Activated B cell treated with CpG ODN at 0.5 μM for 24 hours (primary cell): Measurements from ENCODE around the gene LRWD1. TPM values are rescaled to one million over a fixed set of nuclear protein-coding genes. Genes with fewer than 3 reads are reported as not detected.
A peak's percentile ranks its signal among the peaks of the same experiment; 100 is the strongest.

Experiments
- ATAC-seq: fragments of 200-7000 bp; cut with Tn5 transposase; one replicate; pipeline ENCODE4 v1.10.0; 2021; ENCODE audit warnings: low read depth, mild to moderate bottlenecking, moderate library complexity
- CTCF ChIA-PET: fragments of 350-600 bp; sonication (Branson Sonifier 250); formaldehyde crosslinking; loops from one replicate; lab custom pipeline; 2021; ENCODE audit warnings: antibody characterized with exemption; lab: Charles Lee
- POLR2A ChIA-PET: fragments of 350-600 bp; sonication (Branson Sonifier 250); formaldehyde crosslinking; loops from one replicate; lab custom pipeline; 2021; ENCODE audit warnings: antibody characterized with exemption; lab: Charles Lee
- DNase-seq: peaks from one replicate; pipeline ENCODE4 v3.0.0; 2022
- H3K27ac Mint-ChIP-seq: one replicate; pipeline ENCODE4 v1.8.0; 2020; ENCODE audit warnings: mixed read lengths
- H3K27me3 Mint-ChIP-seq: one replicate; pipeline ENCODE4 v1.8.0; 2021; ENCODE audit warnings: mixed read lengths
- H3K36me3 Mint-ChIP-seq: one replicate; pipeline ENCODE4 v1.8.0; 2021; ENCODE audit warnings: low read depth, mixed read lengths
- H3K4me1 Mint-ChIP-seq: one replicate; pipeline ENCODE4 v1.8.0; 2021; ENCODE audit warnings: mixed read lengths
- H3K4me3 Mint-ChIP-seq: one replicate; pipeline ENCODE4 v1.8.0; 2020; ENCODE audit warnings: mild to moderate bottlenecking, mixed read lengths
- H3K9me3 Mint-ChIP-seq: one replicate; pipeline ENCODE4 v1.8.0; 2020; ENCODE audit warnings: mixed read lengths
- intact Hi-C: fragments of 100-400 bp; cut with micrococcal nuclease; formaldehyde crosslinking; loops from one replicate; pipeline ENCODE4 v1.15.1; 2024
- total RNA-seq: library from RNA; stranded (reverse); gene quantifications from 2 replicates; pipeline ENCODE4 v1.2.3, GENCODE V29; 2022
- TF ChIP-seq, protein P1 (sequence below): fragments of 200-600 bp; IDR thresholded peaks from one replicate; pipeline ENCODE4 v1.8.0; 2022; ENCODE audit warnings: antibody characterized with exemption, mild to moderate bottlenecking

LRWD1 gene
- total RNA-seq, 1 donor from 2014 or later: 28.8 TPM

DNA sequence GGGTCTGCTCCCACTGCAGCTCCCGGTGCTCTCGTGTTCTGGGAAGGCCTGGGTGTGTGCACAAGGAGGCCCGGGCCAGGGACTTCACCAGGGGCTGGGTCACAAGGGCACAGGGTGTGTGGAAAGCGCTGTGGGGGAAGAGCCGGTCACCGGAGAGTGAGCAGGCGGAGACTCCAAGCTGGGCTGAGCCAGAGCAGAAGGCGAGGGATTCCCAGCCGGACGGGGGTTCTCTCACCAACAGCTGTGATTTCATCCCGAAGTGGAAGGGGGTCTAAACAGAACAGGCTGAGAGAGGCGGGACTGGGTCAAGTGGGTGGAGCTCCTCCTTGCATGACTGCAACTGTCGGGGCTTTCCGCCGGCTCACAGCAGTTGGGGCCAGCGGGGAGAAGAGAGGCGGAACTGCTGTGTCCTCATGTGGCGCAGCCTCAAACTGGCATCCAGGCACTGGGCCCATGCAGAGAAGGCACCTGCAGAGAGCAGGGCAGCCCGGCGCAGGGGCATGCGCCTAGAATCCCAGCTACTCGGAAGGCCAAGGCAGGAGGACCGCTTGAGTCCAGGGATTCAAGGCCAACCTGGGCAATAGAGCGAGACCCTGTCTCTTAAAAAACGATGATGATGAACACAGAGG is 39.0 kb upstream of the LRWD1 start:
- H3K27ac Mint-ChIP-seq: peak overlapping the region; percentile 100
- H3K36me3 Mint-ChIP-seq: peaks cover 12% of the 10 kb centered on the region
- peaks cover 95% of the 10 kb centered on the region for H3K4me1 Mint-ChIP-seq
- H3K4me3 Mint-ChIP-seq: peak overlapping the region; percentile 76
- ChIA-PET CTCF (interaction anchor here (0.6 to 2.9 kb wide), 9 partner anchors 8 to 24 kb away, joined by 3 to 16 read pairs (median 11); no protein-coding TSS in a partner anchor), POLR2A (interaction anchor here (0.7 to 32.9 kb wide), 13 partner anchors 9 to 538 kb away, joined by 3 to 886 read pairs (median 13); partner anchors contain the start of genes ALKBH4, LRWD1, ORAI2 and PRKRIP1)
- H3K9me3 Mint-ChIP-seq: no peaks in the 10 kb centered on the region
- ATAC-seq (peak; percentile 76), DNase-seq (peak; percentile 81)
- TF ChIP-seq, protein P1, sequence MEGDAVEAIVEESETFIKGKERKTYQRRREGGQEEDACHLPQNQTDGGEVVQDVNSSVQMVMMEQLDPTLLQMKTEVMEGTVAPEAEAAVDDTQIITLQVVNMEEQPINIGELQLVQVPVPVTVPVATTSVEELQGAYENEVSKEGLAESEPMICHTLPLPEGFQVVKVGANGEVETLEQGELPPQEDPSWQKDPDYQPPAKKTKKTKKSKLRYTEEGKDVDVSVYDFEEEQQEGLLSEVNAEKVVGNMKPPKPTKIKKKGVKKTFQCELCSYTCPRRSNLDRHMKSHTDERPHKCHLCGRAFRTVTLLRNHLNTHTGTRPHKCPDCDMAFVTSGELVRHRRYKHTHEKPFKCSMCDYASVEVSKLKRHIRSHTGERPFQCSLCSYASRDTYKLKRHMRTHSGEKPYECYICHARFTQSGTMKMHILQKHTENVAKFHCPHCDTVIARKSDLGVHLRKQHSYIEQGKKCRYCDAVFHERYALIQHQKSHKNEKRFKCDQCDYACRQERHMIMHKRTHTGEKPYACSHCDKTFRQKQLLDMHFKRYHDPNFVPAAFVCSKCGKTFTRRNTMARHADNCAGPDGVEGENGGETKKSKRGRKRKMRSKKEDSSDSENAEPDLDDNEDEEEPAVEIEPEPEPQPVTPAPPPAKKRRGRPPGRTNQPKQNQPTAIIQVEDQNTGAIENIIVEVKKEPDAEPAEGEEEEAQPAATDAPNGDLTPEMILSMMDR: no peak
- intact Hi-C loops: loop anchor here (1.0 kb wide), 4 partner anchors 9 to 29 kb away; partner anchors contain the start of gene PRKRIP1
- H3K27me3 Mint-ChIP-seq: no peaks in the 10 kb centered on the region

DNA sequence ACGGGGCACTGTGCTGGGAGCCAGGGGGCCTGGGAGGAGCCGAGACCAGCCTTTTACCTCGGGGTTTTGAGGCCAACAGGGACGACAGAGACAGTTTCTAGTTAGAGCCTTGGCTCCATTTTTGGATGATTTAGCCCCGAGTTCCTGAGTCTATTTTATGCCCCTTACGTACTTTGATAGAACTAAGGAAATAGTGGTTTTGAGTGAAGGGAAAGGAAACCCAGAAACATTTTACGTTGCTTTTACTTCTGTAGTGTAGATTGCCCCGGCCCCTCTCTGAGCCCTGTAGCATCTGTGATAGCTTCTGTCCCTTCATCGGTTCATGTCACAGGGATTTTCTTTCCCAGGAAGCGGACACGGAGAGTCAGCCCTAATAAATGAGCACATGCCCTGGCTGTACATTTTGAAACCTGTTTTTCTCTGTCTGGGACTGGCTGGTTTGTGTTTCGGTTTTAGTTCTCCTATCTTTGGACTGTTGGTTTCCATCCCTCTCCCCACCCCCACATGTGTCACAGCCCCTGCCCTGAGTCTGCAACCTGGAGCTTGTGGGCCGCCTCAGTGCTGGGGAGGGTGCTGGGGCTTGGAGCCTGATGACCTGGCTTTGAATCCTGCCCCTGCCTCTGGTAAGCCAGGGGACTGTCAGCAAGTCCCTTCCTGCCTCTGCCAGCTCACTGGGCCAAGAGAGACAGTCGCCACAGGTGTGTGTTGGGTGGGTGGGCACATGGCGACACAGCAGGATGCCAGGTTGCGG is 38.3 kb upstream of the LRWD1 start:
- ChIA-PET POLR2A (interaction anchor here (0.8 to 32.9 kb wide), 13 partner anchors 8 to 139 kb away, joined by 3 to 886 read pairs (median 13); partner anchors contain the start of genes ALKBH4, LRWD1, ORAI2 and PRKRIP1), CTCF (interaction anchor here (1.6 to 2.9 kb wide), 8 partner anchors 11 to 24 kb away, joined by 4 to 16 read pairs (median 12); no protein-coding TSS in a partner anchor)
- Mint-ChIP-seq H3K27me3 (no peaks in the 10 kb centered on the region), H3K4me1 (peaks cover 95% of the 10 kb centered on the region), H3K36me3 (peaks cover 9% of the 10 kb centered on the region), H3K27ac (peak overlapping the region; percentile 100), H3K4me3 (peak overlapping the region; percentile 76), H3K9me3 (no peaks in the 10 kb centered on the region)
- TF ChIP-seq, protein P1: no peak
- intact Hi-C loops: loop anchor here (1.0 kb wide), 4 partner anchors 8 to 30 kb away; partner anchors contain the start of gene PRKRIP1
- DNase-seq (peak; percentile 62), ATAC-seq (peak; percentile 68)

DNA sequence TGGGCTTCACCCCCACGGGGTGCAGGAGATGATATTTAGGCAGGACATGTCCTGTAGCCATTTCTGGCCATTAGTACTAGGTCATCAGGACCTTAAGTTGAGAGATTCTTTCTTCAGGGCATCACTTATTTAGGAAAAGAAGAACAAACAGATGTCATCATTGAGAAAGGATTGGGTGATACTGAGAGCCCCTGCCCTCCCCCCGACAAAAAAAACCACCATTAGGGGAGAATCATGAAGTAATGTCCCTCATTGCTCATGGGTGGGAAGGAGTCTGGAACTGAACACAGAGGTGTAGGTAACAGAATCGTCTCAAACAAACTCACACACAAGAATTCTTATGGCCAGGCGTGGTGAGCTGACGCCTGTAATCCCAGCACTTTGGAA is 37.8 kb upstream of the LRWD1 start:
- peaks cover 95% of the 10 kb centered on the region for H3K4me1 Mint-ChIP-seq
- ChIA-PET CTCF (interaction anchor here (1.6 to 2.9 kb wide), 7 partner anchors 11 to 23 kb away, joined by 4 to 16 read pairs (median 11); no protein-coding TSS in a partner anchor), POLR2A (interaction anchor here (0.8 to 32.9 kb wide), 11 partner anchors 7 to 139 kb away, joined by 3 to 886 read pairs (median 20); partner anchors contain the start of genes ALKBH4, LRWD1, ORAI2 and PRKRIP1)
- TF ChIP-seq, protein P1: no peak
- intact Hi-C loops: no loop called here
- H3K36me3 Mint-ChIP-seq: peaks cover 8% of the 10 kb centered on the region
- no peaks in the 10 kb centered on the region for H3K9me3 Mint-ChIP-seq
- H3K4me3 Mint-ChIP-seq: peak overlapping the region; percentile 76
- peak overlapping the region; percentile 100 for H3K27ac Mint-ChIP-seq
- ATAC-seq (no peak), DNase-seq (no peak)
- no peaks in the 10 kb centered on the region for H3K27me3 Mint-ChIP-seq

DNA sequence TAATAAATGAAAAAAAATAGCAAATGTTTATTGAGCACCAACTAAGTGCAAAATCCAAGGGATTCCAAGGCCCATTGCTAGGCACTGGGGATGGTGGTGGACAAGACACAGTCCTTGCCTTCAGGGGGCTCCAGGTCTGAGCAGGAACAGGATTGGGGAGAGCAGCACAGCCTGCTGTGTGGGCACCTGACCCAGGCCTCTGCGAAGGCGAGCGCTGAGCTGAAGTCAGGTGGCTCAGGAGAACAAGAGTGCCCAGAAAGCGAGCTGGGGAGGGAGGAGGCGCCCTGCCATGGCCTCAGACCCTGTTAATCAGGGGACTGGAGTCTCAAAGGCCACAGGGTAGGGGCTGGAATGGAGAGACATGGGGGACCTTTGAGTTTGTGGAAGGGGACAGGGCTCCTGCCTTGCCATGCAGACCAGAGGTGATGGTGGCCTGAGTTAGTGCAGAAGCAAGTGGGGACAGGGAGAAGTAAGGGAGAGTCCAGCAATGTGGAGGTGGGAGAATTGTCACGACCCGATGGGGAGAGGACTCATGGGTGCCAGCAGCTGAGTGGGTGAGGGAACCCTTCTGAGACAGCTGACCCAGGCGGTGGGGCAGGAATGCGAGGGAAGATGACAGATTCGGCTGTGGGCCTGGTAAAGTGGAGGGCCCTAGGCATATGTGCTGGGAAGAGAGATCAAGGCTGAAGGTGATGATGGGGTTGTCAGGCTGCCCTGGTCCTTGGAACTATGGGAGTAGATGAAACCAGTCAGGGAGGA is 35.5 kb upstream of the LRWD1 start:
- no peak for ATAC-seq
- intact Hi-C loops: no loop called here
- Mint-ChIP-seq H3K27ac (peak overlapping the region; percentile 100), H3K27me3 (no peaks in the 10 kb centered on the region), H3K4me1 (peaks cover 87% of the 10 kb centered on the region), H3K36me3 (peaks cover 5% of the 10 kb centered on the region), H3K9me3 (no peaks in the 10 kb centered on the region), H3K4me3 (peak overlapping the region; percentile 1)
- POLR2A ChIA-PET: interaction anchor here (0.5 to 32.9 kb wide), 3 partner anchors 16 to 37 kb away, joined by 6 to 886 read pairs (median 226); no protein-coding TSS in a partner anchor
- no peak for DNase-seq
- TF ChIP-seq, protein P1: no peak
- CTCF ChIA-PET: no interaction called here
